HepG2 (cell line): ENCODE results near the gene NINJ2. TPM values are rescaled to one million over a fixed set of nuclear protein-coding genes. Genes with fewer than 3 reads are reported as not detected.

Source experiments
- AFF4 ChIP-seq: sonication (generic); formaldehyde crosslinking; IDR thresholded peaks from 2 replicates; pipeline ENCODE4 v1.4.0; 2020; ENCODE audit warnings: missing genetic modification reagents
- GATA4 ChIP-seq: sonication (generic); IDR thresholded peaks from 2 replicates; pipeline ENCODE4 v1.6.1; 2016; ENCODE audit warnings: antibody characterized with exemption, low read depth, borderline replicate concordance
- IRF2 ChIP-seq: IDR thresholded peaks from 2 replicates; pipeline ENCODE4 v1.6.1; 2018; ENCODE audit warnings: missing genetic modification reagents, missing compliant biosample characterization
- NR2F2 ChIP-seq: IDR thresholded peaks from 2 replicates; pipeline ENCODE4 v1.6.1; 2012; ENCODE audit warnings: low read depth, inconsistent platforms, borderline replicate concordance
- PHF5A ChIP-seq: IDR thresholded peaks from one replicate; pipeline ENCODE4 v1.6.1; 2018; ENCODE audit warnings: low read depth, missing genetic modification reagents; ENCODE audit not compliant: unreplicated experiment
- REL ChIP-seq: sonication (generic); formaldehyde crosslinking; conservative IDR thresholded peaks from 2 replicates; pipeline ENCODE4 v1.8.0; 2022; ENCODE audit warnings: mild to moderate bottlenecking, missing genetic modification reagents, moderate library complexity
- SALL1 ChIP-seq: sonication (generic); formaldehyde crosslinking; IDR thresholded peaks from 2 replicates; pipeline ENCODE4 v1.8.0; 2022; ENCODE audit warnings: mild to moderate bottlenecking, missing genetic modification reagents
- THRA ChIP-seq: sonication (generic); formaldehyde crosslinking; IDR thresholded peaks from 2 replicates; pipeline ENCODE4 v1.4.0; 2020; ENCODE audit warnings: missing genetic modification reagents, borderline replicate concordance
- XRCC5 ChIP-seq: fragments of 200-400 bp; formaldehyde crosslinking; optimal IDR thresholded peaks from 2 replicates; pipeline ENCODE3; 2017; ENCODE audit warnings: mild to moderate bottlenecking, low read length
- YEATS4 ChIP-seq: sonication (generic); formaldehyde crosslinking; IDR thresholded peaks from 2 replicates; pipeline ENCODE4 v1.4.0; 2020; ENCODE audit warnings: missing genetic modification reagents, borderline replicate concordance
- ZBTB10 ChIP-seq: sonication (generic); formaldehyde crosslinking; IDR thresholded peaks from 2 replicates; pipeline ENCODE4 v1.4.0; 2020; ENCODE audit warnings: missing genetic modification reagents, borderline replicate concordance
- ZFP82 ChIP-seq: sonication (generic); formaldehyde crosslinking; IDR thresholded peaks from 2 replicates; pipeline ENCODE4 v1.5.1; 2020; ENCODE audit warnings: mild to moderate bottlenecking, missing genetic modification reagents, borderline replicate concordance
- ZNF263 ChIP-seq: sonication (generic); formaldehyde crosslinking; IDR thresholded peaks from 2 replicates; pipeline ENCODE4 v1.4.0; 2020; ENCODE audit warnings: missing genetic modification reagents
- ZNF496 ChIP-seq: sonication (generic); formaldehyde crosslinking; IDR thresholded peaks from 2 replicates; pipeline ENCODE4 v1.8.1; 2023; ENCODE audit warnings: mild to moderate bottlenecking, moderate library complexity, missing genetic modification reagents; ENCODE audit not compliant: insufficient replicate concordance
- ZNF558 ChIP-seq: sonication (generic); formaldehyde crosslinking; IDR thresholded peaks from 2 replicates; pipeline ENCODE4 v1.9.0; 2022; ENCODE audit warnings: mild to moderate bottlenecking, missing genetic modification reagents, borderline replicate concordance
- ZNF562 ChIP-seq: sonication (generic); formaldehyde crosslinking; IDR thresholded peaks from 2 replicates; pipeline ENCODE4 v1.8.0; 2022; ENCODE audit warnings: missing genetic modification reagents, borderline replicate concordance
- ZNF572 ChIP-seq: sonication (generic); formaldehyde crosslinking; IDR thresholded peaks from 2 replicates; pipeline ENCODE4 v1.5.1; 2020; ENCODE audit warnings: mild to moderate bottlenecking, missing genetic modification reagents
- ZNF703 ChIP-seq: sonication (generic); formaldehyde crosslinking; IDR thresholded peaks from 2 replicates; pipeline ENCODE4 v1.5.1; 2020; ENCODE audit warnings: missing genetic modification reagents, mild to moderate bottlenecking, moderate library complexity, borderline replicate concordance
- polyA plus RNA-seq, 8 experiments: library from polyadenylated mRNA; depleted of rRNA in 3 of 8; stranded (reverse) in 7 of 8; unstranded in 1 of 8; fragments of >200 nt; fragmentation: Illumina TruSeq in 4 of 8; extraction: Trizol in 4 of 8; gene quantifications; 2 replicates each; pipeline versions ENCODE4 v1.2.1 to v1.2.3, GENCODE V29; 2011 to 2016; ENCODE audit warnings: low read depth in 4 of 8, missing spikeins in 1 of 8, mixed read lengths in 1 of 8; ENCODE audit not compliant: insufficient read depth in 1 of 8
- total RNA-seq, 5 experiments: library from RNA; depleted of rRNA; stranded (reverse); fragments of >200 nt; fragmentation: Illumina TruSeq; extraction: Trizol; gene quantifications; 2 replicates each; pipeline ENCODE4 v1.2.3, GENCODE V29; 2016; ENCODE audit warnings: low read depth in 1 of 5
- TF ChIP-seq, protein P1 (sequence below): fragments of 450-650 bp; IDR thresholded peaks from 2 replicates; pipeline ENCODE4 v1.6.1; 2017; ENCODE audit warnings: mild to moderate bottlenecking

Gene NINJ2
- total and polyA plus RNA-seq, 2 of the 13 experiments (the other 11 are each of a cell fraction or from before 2014, with no cell fraction given): 0.62 to 3.8 TPM

GRCh38 chr12:583251-583869, 79.9 kb downstream of the NINJ2 start (continued):
- TF ChIP-seq THRA (CRISPR knock-in tag) (peak; percentile 79; the same call in 1 of the 2 replicates), XRCC5 (peak; percentile 53), REL (CRISPR knock-in tag) (no peak), IRF2 (peak; percentile 88), ZNF263 (CRISPR knock-in tag) (no peak), AFF4 (CRISPR knock-in tag) (no peak), ZNF562 (no peak), ZBTB10 (CRISPR knock-in tag) (no peak), YEATS4 (CRISPR knock-in tag) (peak; percentile 78; the same call in 1 of the 2 replicates), ZNF496 (CRISPR knock-in tag) (no peak), SALL1 (CRISPR knock-in tag) (peak; percentile 97), ZNF572 (peak; percentile 77; the same call in 1 of the 2 replicates), GATA4 (no peak; the same call in 1 of the 2 replicates), ZNF558 (CRISPR knock-in tag) (no peak), ZNF703 (no peak), NR2F2 (peak; percentile 82), PHF5A (no peak), ZFP82 (CRISPR knock-in tag) (no peak)
- TF ChIP-seq, protein P1, sequence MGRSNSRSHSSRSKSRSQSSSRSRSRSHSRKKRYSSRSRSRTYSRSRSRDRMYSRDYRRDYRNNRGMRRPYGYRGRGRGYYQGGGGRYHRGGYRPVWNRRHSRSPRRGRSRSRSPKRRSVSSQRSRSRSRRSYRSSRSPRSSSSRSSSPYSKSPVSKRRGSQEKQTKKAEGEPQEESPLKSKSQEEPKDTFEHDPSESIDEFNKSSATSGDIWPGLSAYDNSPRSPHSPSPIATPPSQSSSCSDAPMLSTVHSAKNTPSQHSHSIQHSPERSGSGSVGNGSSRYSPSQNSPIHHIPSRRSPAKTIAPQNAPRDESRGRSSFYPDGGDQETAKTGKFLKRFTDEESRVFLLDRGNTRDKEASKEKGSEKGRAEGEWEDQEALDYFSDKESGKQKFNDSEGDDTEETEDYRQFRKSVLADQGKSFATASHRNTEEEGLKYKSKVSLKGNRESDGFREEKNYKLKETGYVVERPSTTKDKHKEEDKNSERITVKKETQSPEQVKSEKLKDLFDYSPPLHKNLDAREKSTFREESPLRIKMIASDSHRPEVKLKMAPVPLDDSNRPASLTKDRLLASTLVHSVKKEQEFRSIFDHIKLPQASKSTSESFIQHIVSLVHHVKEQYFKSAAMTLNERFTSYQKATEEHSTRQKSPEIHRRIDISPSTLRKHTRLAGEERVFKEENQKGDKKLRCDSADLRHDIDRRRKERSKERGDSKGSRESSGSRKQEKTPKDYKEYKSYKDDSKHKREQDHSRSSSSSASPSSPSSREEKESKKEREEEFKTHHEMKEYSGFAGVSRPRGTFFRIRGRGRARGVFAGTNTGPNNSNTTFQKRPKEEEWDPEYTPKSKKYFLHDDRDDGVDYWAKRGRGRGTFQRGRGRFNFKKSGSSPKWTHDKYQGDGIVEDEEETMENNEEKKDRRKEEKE: no peak
